HepG2 (cell line): ENCODE measurements around the gene CLDN20. TPM values are rescaled to one million over a fixed set of nuclear protein-coding genes. Genes with fewer than 3 reads are reported as not detected.

Experiments used
- BRCA1 ChIP-seq: sonication (generic); formaldehyde crosslinking; IDR thresholded peaks from 2 replicates; pipeline ENCODE4 v1.4.0; 2020; ENCODE audit warnings: missing genetic modification reagents
- ELF4 ChIP-seq: sonication (generic); formaldehyde crosslinking; IDR thresholded peaks from 2 replicates; pipeline ENCODE4 v1.5.0; 2020; ENCODE audit warnings: missing genetic modification reagents, mild to moderate bottlenecking, moderate library complexity, borderline replicate concordance
- HCFC1 ChIP-seq: fragments of 150-350 bp; IDR thresholded peaks from 2 replicates; pipeline ENCODE4 v1.6.1; 2014; ENCODE audit warnings: low read depth, low read length
- MXI1 ChIP-seq: IDR thresholded peaks from 3 replicates; pipeline ENCODE4 v1.6.1; 2012; ENCODE audit warnings: low read depth, low read length, inconsistent platforms, borderline replicate concordance
- NFKB2 ChIP-seq: sonication (generic); formaldehyde crosslinking; IDR thresholded peaks from 2 replicates; pipeline ENCODE4 v1.4.0; 2020; ENCODE audit warnings: missing genetic modification reagents, borderline replicate concordance
- NFRKB ChIP-seq: fragments of 450-650 bp; IDR thresholded peaks from 2 replicates; pipeline ENCODE4 v1.6.1; 2017
- RBAK ChIP-seq: sonication (generic); formaldehyde crosslinking; IDR thresholded peaks from 2 replicates; pipeline ENCODE4 v1.5.1; 2020; ENCODE audit warnings: mild to moderate bottlenecking, missing genetic modification reagents
- SAFB2 ChIP-seq: sonication (generic); formaldehyde crosslinking; IDR thresholded peaks from 2 replicates; pipeline ENCODE4 v1.5.1; 2020; ENCODE audit warnings: missing genetic modification reagents, low read depth, mild to moderate bottlenecking, borderline replicate concordance
- ZNF274 ChIP-seq: sonication (generic); formaldehyde crosslinking; IDR thresholded peaks from 2 replicates; pipeline ENCODE4 v1.5.1; 2020; ENCODE audit warnings: mild to moderate bottlenecking, missing genetic modification reagents
- ZNF343 ChIP-seq: sonication (generic); formaldehyde crosslinking; IDR thresholded peaks from 2 replicates; pipeline ENCODE4 v1.4.0; 2020; ENCODE audit warnings: mild to moderate bottlenecking, missing genetic modification reagents
- ZNF431 ChIP-seq: sonication (generic); formaldehyde crosslinking; IDR thresholded peaks from 2 replicates; pipeline ENCODE4 v1.9.0; 2022; ENCODE audit warnings: missing genetic modification reagents, low read depth, mild to moderate bottlenecking, borderline replicate concordance
- ZNF777 ChIP-seq: sonication (generic); formaldehyde crosslinking; IDR thresholded peaks from 2 replicates; pipeline ENCODE4 v1.4.0; 2020; ENCODE audit warnings: missing genetic modification reagents
- polyA plus RNA-seq, 8 experiments: library from polyadenylated mRNA; depleted of rRNA in 3 of 8; stranded (reverse) in 7 of 8; unstranded in 1 of 8; fragments of >200 nt; fragmentation: Illumina TruSeq in 4 of 8; extraction: Trizol in 4 of 8; gene quantifications; 2 replicates each; pipeline versions ENCODE4 v1.2.1 to v1.2.3, GENCODE V29; 2011 to 2016; ENCODE audit warnings: low read depth in 4 of 8, missing spikeins in 1 of 8, mixed read lengths in 1 of 8; ENCODE audit not compliant: insufficient read depth in 1 of 8
- total RNA-seq, 5 experiments: library from RNA; depleted of rRNA; stranded (reverse); fragments of >200 nt; fragmentation: Illumina TruSeq; extraction: Trizol; gene quantifications; 2 replicates each; pipeline ENCODE4 v1.2.3, GENCODE V29; 2016; ENCODE audit warnings: low read depth in 1 of 5
- TF ChIP-seq, protein P1 (sequence below): sonication (generic); formaldehyde crosslinking; IDR thresholded peaks from 2 replicates; pipeline ENCODE4 v1.8.1; 2023; ENCODE audit warnings: missing genetic modification reagents, inconsistent platforms, borderline replicate concordance
- TF ChIP-seq, protein P2 (sequence below): sonication (generic); formaldehyde crosslinking; IDR thresholded peaks from 2 replicates; pipeline ENCODE4 v1.9.0; 2021; ENCODE audit warnings: missing genetic modification reagents, borderline replicate concordance
- TF ChIP-seq, protein P3 (sequence below): fragments of 450-650 bp; IDR thresholded peaks from 2 replicates; pipeline ENCODE4 v1.6.1; 2017
- TF ChIP-seq, protein P4 (sequence below): sonication (generic); formaldehyde crosslinking; IDR thresholded peaks from 2 replicates; pipeline ENCODE4 v1.5.0; 2020; ENCODE audit warnings: mild to moderate bottlenecking, missing genetic modification reagents
- TF ChIP-seq, protein P5 (sequence below): sonication (generic); formaldehyde crosslinking; IDR thresholded peaks from 2 replicates; pipeline ENCODE4 v1.4.0; 2020; ENCODE audit warnings: low read depth, missing genetic modification reagents

Gene CLDN20
- total and polyA plus RNA-seq, 2 of the 13 experiments (the other 11 are each of a cell fraction or from before 2014, with no cell fraction given): not detected

DNA sequence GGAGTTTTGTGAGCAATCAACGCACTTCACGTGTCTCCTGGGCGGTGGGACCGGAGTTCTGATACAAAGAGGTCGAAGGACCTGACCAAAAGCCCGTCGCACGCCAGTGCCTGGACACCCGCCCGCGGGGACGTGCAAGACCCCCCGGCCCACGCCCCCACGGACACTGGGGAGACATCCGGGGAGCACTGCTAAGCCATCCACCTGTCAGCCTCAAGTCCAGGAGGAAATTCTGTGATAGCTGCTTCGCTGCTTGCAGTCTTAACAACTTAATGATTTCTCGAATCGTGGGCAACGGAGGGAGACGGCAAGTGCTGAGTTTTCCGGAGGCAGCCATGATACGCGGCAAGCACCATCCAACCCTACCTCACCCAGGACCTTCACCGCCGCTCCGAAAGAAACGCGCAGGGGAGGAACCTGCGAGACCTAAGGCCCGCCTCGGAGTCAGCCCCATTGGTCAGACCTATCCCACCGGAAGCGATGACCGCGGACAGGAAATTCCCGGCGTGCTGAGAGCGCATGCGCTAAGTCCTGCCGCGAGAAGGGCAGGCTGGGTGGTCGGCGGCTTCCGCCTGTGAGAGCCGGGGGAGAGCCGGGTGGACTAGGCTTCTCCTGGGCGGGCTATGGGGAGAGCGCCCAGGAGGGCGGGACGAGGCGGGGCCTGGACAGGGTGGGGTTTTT, 50.4 kb downstream of the CLDN20 start, which contains the start of gene TFB1M (continued):
- TF ChIP-seq SAFB2 (CRISPR knock-in tag) (no peak; the same call in 1 of the 2 replicates), ZNF274 (peak; percentile 64; the same call in 1 of the 2 replicates), ZNF431 (CRISPR knock-in tag) (no peak), NFKB2 (CRISPR knock-in tag) (peak; percentile 92; the same call in 1 of the 2 replicates), HCFC1 (0 out of 2 replicates have a peak, but pooled peaks have one; percentile 17), BRCA1 (CRISPR knock-in tag) (peak; percentile 66; the same call in 1 of the 2 replicates), ZNF777 (CRISPR knock-in tag) (no peak; the same call in none of the 2 replicates), MXI1 (peak; percentile 81; the same call in 1 of the 3 replicates), NFRKB (no peak), RBAK (CRISPR knock-in tag) (no peak; the same call in 1 of the 2 replicates), ELF4 (CRISPR knock-in tag) (no peak), ZNF343 (CRISPR knock-in tag) (peak; percentile 48; the same call in 1 of the 2 replicates)
- TF ChIP-seq, protein P1, sequence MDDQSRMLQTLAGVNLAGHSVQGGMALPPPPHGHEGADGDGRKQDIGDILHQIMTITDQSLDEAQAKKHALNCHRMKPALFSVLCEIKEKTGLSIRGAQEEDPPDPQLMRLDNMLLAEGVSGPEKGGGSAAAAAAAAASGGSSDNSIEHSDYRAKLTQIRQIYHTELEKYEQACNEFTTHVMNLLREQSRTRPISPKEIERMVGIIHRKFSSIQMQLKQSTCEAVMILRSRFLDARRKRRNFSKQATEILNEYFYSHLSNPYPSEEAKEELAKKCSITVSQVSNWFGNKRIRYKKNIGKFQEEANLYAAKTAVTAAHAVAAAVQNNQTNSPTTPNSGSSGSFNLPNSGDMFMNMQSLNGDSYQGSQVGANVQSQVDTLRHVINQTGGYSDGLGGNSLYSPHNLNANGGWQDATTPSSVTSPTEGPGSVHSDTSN: no peak
- TF ChIP-seq, protein P2, sequence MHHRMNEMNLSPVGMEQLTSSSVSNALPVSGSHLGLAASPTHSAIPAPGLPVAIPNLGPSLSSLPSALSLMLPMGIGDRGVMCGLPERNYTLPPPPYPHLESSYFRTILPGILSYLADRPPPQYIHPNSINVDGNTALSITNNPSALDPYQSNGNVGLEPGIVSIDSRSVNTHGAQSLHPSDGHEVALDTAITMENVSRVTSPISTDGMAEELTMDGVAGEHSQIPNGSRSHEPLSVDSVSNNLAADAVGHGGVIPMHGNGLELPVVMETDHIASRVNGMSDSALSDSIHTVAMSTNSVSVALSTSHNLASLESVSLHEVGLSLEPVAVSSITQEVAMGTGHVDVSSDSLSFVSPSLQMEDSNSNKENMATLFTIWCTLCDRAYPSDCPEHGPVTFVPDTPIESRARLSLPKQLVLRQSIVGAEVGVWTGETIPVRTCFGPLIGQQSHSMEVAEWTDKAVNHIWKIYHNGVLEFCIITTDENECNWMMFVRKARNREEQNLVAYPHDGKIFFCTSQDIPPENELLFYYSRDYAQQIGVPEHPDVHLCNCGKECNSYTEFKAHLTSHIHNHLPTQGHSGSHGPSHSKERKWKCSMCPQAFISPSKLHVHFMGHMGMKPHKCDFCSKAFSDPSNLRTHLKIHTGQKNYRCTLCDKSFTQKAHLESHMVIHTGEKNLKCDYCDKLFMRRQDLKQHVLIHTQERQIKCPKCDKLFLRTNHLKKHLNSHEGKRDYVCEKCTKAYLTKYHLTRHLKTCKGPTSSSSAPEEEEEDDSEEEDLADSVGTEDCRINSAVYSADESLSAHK (CRISPR knock-in tag): peak; percentile 46; the same call in 1 of the 2 replicates
- TF ChIP-seq, protein P3, sequence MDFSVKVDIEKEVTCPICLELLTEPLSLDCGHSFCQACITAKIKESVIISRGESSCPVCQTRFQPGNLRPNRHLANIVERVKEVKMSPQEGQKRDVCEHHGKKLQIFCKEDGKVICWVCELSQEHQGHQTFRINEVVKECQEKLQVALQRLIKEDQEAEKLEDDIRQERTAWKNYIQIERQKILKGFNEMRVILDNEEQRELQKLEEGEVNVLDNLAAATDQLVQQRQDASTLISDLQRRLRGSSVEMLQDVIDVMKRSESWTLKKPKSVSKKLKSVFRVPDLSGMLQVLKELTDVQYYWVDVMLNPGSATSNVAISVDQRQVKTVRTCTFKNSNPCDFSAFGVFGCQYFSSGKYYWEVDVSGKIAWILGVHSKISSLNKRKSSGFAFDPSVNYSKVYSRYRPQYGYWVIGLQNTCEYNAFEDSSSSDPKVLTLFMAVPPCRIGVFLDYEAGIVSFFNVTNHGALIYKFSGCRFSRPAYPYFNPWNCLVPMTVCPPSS: no peak
- TF ChIP-seq, protein P4, sequence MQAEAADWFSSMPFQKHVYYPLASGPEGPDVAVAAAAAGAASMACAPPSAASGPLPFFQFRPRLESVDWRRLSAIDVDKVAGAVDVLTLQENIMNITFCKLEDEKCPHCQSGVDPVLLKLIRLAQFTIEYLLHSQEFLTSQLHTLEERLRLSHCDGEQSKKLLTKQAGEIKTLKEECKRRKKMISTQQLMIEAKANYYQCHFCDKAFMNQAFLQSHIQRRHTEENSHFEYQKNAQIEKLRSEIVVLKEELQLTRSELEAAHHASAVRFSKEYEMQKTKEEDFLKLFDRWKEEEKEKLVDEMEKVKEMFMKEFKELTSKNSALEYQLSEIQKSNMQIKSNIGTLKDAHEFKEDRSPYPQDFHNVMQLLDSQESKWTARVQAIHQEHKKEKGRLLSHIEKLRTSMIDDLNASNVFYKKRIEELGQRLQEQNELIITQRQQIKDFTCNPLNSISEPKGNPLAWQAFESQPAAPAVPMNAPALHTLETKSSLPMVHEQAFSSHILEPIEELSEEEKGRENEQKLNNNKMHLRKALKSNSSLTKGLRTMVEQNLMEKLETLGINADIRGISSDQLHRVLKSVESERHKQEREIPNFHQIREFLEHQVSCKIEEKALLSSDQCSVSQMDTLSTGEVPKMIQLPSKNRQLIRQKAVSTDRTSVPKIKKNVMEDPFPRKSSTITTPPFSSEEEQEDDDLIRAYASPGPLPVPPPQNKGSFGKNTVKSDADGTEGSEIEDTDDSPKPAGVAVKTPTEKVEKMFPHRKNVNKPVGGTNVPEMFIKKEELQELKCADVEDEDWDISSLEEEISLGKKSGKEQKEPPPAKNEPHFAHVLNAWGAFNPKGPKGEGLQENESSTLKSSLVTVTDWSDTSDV (CRISPR knock-in tag): no peak
- TF ChIP-seq, protein P5, sequence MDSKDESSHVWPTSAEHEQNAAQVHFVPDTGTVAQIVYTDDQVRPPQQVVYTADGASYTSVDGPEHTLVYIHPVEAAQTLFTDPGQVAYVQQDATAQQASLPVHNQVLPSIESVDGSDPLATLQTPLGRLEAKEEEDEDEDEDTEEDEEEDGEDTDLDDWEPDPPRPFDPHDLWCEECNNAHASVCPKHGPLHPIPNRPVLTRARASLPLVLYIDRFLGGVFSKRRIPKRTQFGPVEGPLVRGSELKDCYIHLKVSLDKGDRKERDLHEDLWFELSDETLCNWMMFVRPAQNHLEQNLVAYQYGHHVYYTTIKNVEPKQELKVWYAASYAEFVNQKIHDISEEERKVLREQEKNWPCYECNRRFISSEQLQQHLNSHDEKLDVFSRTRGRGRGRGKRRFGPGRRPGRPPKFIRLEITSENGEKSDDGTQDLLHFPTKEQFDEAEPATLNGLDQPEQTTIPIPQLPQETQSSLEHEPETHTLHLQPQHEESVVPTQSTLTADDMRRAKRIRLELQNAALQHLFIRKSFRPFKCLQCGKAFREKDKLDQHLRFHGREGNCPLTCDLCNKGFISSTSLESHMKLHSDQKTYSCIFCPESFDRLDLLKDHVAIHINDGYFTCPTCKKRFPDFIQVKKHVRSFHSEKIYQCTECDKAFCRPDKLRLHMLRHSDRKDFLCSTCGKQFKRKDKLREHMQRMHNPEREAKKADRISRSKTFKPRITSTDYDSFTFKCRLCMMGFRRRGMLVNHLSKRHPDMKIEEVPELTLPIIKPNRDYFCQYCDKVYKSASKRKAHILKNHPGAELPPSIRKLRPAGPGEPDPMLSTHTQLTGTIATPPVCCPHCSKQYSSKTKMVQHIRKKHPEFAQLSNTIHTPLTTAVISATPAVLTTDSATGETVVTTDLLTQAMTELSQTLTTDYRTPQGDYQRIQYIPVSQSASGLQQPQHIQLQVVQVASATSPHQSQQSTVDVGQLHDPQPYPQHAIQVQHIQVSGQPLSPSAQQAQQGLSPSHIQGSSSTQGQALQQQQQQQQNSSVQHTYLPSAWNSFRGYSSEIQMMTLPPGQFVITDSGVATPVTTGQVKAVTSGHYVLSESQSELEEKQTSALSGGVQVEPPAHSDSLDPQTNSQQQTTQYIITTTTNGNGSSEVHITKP (CRISPR knock-in tag): peak; percentile 74; the same call in 1 of the 2 replicates
